ENCODE measurements around the gene HHAT. TPM values are rescaled to one million over a fixed set of nuclear protein-coding genes. Genes with fewer than 3 reads are reported as not detected.
A peak's percentile ranks its signal among the peaks of the same experiment; 100 is the strongest.

The HHAT gene
- total RNA-seq, 2 donors from 2014 or later, result 16.3 to 19.0 TPM

DNA sequence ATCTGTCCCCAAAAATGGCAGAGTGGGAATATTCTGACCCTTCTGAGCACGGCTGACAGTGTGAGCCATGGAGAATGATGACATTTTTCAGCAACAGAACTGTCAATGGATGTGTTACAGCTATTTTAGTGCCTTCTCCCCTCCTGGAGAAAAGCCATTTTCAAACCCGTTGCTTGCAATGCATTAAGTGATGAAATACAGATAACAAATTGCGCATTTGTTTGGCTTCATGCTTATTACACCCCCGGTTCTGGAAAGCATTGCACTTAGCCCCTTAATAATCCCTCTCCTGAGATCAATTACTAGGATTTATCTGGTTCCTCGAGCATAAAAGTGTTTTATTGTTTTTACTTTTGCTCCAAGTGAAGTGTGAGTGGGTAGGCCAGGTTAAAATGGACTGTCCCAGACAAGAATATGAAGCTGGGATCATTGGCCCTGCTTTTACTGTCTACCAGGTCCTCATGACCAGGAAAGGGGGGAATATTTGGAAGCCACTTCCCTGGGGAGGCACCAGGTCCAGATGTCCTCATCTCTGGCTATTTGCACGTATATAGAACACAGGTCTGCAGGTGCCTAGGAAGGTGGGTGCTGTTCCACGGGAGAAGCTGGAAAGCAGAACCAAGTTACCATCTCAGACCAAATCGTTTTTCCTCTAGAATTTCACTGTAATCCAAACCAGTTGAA, 37.5 kb upstream of the HHAT start:
- no peaks in the 10 kb centered on the region for H3K9me3 ChIP-seq
- H3K36me3 ChIP-seq, result no peaks in the 10 kb centered on the region
- peak overlapping the region in 1 of 2 donors; percentile 73 for H3K27ac ChIP-seq
- intact Hi-C loops (cut with DNase I), result loop anchor here (5.0 kb wide), 1 partner anchor 54 kb away; no protein-coding TSS in a partner anchor
- H3K27me3 ChIP-seq (replicated peaks; ENCODE audit: insufficient read depth), result no peaks in the 10 kb centered on the region
- WGBS, result 48% methylated on average over 8 of the region's 8 CpGs
- no peak for DNase-seq (ENCODE audit: low spot score)
- TF ChIP-seq POLR2AphosphoS5 (IDR thresholded peaks at IDR 0.05) (no peak), POLR2A (IDR thresholded peaks at IDR 0.05) (no peak)
- TF ChIP-seq, protein P1, sequence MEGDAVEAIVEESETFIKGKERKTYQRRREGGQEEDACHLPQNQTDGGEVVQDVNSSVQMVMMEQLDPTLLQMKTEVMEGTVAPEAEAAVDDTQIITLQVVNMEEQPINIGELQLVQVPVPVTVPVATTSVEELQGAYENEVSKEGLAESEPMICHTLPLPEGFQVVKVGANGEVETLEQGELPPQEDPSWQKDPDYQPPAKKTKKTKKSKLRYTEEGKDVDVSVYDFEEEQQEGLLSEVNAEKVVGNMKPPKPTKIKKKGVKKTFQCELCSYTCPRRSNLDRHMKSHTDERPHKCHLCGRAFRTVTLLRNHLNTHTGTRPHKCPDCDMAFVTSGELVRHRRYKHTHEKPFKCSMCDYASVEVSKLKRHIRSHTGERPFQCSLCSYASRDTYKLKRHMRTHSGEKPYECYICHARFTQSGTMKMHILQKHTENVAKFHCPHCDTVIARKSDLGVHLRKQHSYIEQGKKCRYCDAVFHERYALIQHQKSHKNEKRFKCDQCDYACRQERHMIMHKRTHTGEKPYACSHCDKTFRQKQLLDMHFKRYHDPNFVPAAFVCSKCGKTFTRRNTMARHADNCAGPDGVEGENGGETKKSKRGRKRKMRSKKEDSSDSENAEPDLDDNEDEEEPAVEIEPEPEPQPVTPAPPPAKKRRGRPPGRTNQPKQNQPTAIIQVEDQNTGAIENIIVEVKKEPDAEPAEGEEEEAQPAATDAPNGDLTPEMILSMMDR (IDR thresholded peaks at IDR 0.05), result no peak
- H3K4me3 ChIP-seq, result no peak overlapping the region
- no peaks in the 10 kb centered on the region for H3K4me1 ChIP-seq (replicated peaks)

- WGBS, result 21% methylated on average over 9 of the region's 9 CpGs
- TF ChIP-seq POLR2A (IDR thresholded peaks at IDR 0.05) (no peak), POLR2AphosphoS5 (IDR thresholded peaks at IDR 0.05) (no peak)
- TF ChIP-seq, protein P1 (IDR thresholded peaks at IDR 0.05), result no peak
- intact Hi-C loops (cut with DNase I), result loop anchor here (5.0 kb wide), 1 partner anchor 55 kb away; no protein-coding TSS in a partner anchor
- Histone ChIP-seq H3K27me3 (replicated peaks; ENCODE audit: insufficient read depth) (no peaks in the 10 kb centered on the region), H3K9me3 (no peaks in the 10 kb centered on the region), H3K4me3 (peak overlapping the region; percentile 36 to 43), H3K4me1 (replicated peaks) (no peaks in the 10 kb centered on the region), H3K27ac (peak overlapping the region; percentile 73 to 83), H3K36me3 (no peaks in the 10 kb centered on the region)
- DNase-seq (ENCODE audit: low spot score), result no peak
Measured at GRCh38 chr1:210291786-210292230, 36.9 kb upstream of the HHAT start.

DNA sequence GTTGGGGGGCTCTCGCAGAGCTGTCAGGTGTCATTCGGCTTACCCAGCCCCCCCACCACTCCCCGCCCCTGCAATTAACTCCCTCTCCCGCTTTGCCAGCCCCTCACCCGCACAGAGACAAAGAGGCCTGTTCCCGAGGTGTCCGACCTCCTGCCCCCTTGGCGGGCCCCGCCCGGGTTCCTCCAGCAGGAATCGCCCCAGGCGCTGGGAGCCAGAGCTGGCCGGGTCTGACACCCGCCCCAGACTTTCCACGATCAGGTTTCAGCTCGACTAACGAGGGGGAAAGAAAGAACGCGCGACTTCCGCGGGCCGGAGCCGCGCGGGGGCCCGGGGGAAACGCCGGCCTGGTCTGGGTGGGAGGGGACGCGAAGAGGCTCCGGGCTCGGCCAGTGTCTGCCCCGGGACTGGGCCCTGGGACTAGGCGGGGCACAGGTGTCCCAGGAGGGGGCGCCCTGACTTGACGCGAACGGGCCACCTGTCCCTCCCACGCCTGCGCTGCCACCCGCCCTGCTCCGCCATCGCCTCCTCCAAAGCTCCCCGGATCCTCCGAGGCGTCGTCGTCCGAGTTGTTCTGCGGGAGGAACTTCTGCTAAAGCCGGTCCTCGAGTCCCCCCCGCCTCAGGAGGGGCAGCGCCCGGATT, 36.4 kb upstream of the HHAT start:
- WGBS, result under 1% methylated on average over 55 of the region's 56 CpGs

GRCh38 chr1:210293171-210293607, 35.5 kb upstream of the HHAT start:
- Histone ChIP-seq H3K4me1 (replicated peaks) (no peaks in the 10 kb centered on the region), H3K36me3 (no peaks in the 10 kb centered on the region), H3K9me3 (no peaks in the 10 kb centered on the region), H3K4me3 (peak overlapping the region; percentile 36 to 43), H3K27me3 (replicated peaks; ENCODE audit: insufficient read depth) (no peaks in the 10 kb centered on the region), H3K27ac (peak overlapping the region; percentile 73 to 83)
- TF ChIP-seq, protein P1 (IDR thresholded peaks at IDR 0.05), result no peak
- TF ChIP-seq POLR2AphosphoS5 (IDR thresholded peaks at IDR 0.05) (no peak), POLR2A (IDR thresholded peaks at IDR 0.05) (no peak)
- WGBS, result 13% methylated on average over 7 of the region's 7 CpGs
- no peak for DNase-seq (ENCODE audit: low spot score)
- intact Hi-C loops (cut with DNase I), result loop anchor here (5.0 kb wide), 1 partner anchor 56 kb away; no protein-coding TSS in a partner anchor

More for the DNA sequence above, 36.4 kb upstream of the HHAT start:
- Histone ChIP-seq H3K9me3 (no peaks in the 10 kb centered on the region), H3K27me3 (replicated peaks; ENCODE audit: insufficient read depth) (no peaks in the 10 kb centered on the region), H3K36me3 (no peaks in the 10 kb centered on the region), H3K27ac (peak overlapping the region; percentile 73 to 83), H3K4me3 (peak overlapping the region; percentile 36 to 43), H3K4me1 (replicated peaks) (no peaks in the 10 kb centered on the region)
- TF ChIP-seq POLR2AphosphoS5 (IDR thresholded peaks at IDR 0.05), result no peak
- TF ChIP-seq POLR2A (IDR thresholded peaks at IDR 0.05), result peak; percentile 27
- TF ChIP-seq, protein P1 (IDR thresholded peaks at IDR 0.05), result peak in 3 of 4 experiments; percentile 26 to 58 (median 55)
- peak; percentile 72 for DNase-seq (ENCODE audit: low spot score)
- intact Hi-C loops (cut with DNase I), result loop anchor here (5.0 kb wide), 1 partner anchor 55 kb away; no protein-coding TSS in a partner anchor
